NT2/D1 (cell line): ENCODE data around the gene KCNAB3.

Experiments
- SUZ12 ChIP-seq: IDR thresholded peaks from 2 replicates; pipeline ENCODE4 v1.6.1; 2011; ENCODE audit not compliant: insufficient read length, insufficient read depth; ENCODE audit errors: extremely low read depth
- ZNF274 ChIP-seq: IDR thresholded peaks from 2 replicates; pipeline ENCODE4 v1.6.1; 2011; ENCODE audit warnings: mild to moderate bottlenecking, low read depth, low read length

DNA sequence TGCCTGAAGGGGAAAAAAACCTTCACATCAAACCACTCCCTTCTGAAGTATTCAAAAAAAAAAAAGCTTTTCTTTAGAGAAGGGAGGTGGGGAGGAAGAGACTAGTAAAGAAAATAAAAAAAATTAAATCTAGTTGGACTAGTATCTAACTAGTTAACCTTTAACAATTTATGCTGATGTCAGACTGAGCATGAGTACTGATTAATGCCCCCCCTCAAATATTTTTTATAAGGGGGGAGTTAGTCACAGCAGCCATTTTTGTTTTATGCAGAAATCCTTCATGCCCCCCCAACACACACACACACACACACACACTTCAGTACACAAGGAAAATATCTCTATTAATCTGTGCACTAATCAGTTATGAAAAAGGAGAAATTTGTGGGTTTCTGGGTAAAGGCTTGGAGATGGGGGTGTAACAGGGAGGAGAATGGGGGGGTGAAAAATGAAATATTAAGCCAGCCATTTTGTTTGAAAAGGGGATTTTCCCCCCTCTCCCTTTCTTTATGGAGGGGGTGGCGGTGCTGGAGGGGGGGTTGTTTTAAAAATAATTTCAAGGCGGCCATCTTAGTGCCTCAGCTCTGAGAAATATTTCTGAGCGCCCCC, 45.8 kb downstream of the KCNAB3 start:
- TF ChIP-seq SUZ12 (no peak), ZNF274 (no peak)
